Posterior cingulate gyrus (tissue), 11 donors: Measurements from ENCODE around the gene CCDC137.

Experiments
- DNase-seq, 10 donors: peaks; one replicate each; pipeline versions ENCODE4 v3.0.0 to v3.0.0-alpha.2; 2020 to 2021; ENCODE audit warnings: mixed read lengths in 3 of 10
- intact Hi-C: fragments of 100-400 bp; cut with DNase I; formaldehyde crosslinking; loops from one replicate; pipeline ENCODE4 v1.15.1; 2023

Gene CCDC137

GRCh38 chr17:81712468-81713003 lies 46.0 kb downstream of the CCDC137 start:
- intact Hi-C loops = no loop called here
- DNase-seq = peak in 1 of 10 donors; percentile 23

- intact Hi-C loops = no loop called here
- no peak for DNase-seq
Measured at GRCh38 chr17:81713004-81713555, 46.5 kb downstream of the CCDC137 start.

- intact Hi-C loops = no loop called here
- DNase-seq = no peak
Measured at GRCh38 chr17:81713556-81714411, 47.2 kb downstream of the CCDC137 start.

- intact Hi-C loops = no loop called here
- DNase-seq = no peak
Measured at GRCh38 chr17:81714412-81715106, 48.0 kb downstream of the CCDC137 start.

GRCh38 chr17:81715107-81715871 lies 48.8 kb downstream of the CCDC137 start:
- intact Hi-C loops = no loop called here
- DNase-seq = no peak

GRCh38 chr17:81715872-81716673 lies 49.5 kb downstream of the CCDC137 start:
- DNase-seq = no peak
- intact Hi-C loops = no loop called here

GRCh38 chr17:81716674-81716996 lies 50.1 kb downstream of the CCDC137 start:
- no peak for DNase-seq
- intact Hi-C loops = no loop called here

- intact Hi-C loops = no loop called here
- DNase-seq = no peak
Measured at GRCh38 chr17:81717049-81717765, 50.7 kb downstream of the CCDC137 start.

- DNase-seq = no peak
- intact Hi-C loops = no loop called here
Measured at GRCh38 chr17:81717766-81718089, 51.2 kb downstream of the CCDC137 start.

- DNase-seq = peak in 1 of 10 donors; percentile 67
- intact Hi-C loops = no loop called here
Measured at GRCh38 chr17:81719410-81720266, 53.1 kb downstream of the CCDC137 start.

- DNase-seq = no peak
Measured at GRCh38 chr17:81720267-81721071, 53.9 kb downstream of the CCDC137 start.

GRCh38 chr17:81722184-81723120 lies 55.9 kb downstream of the CCDC137 start:
- intact Hi-C loops = no loop called here
- DNase-seq = peak in 4 of 10 donors; percentile 41 to 75 (median 46)

More at GRCh38 chr17:81720267-81721071, 53.9 kb downstream of the CCDC137 start:
- intact Hi-C loops = no loop called here
